ENCODE data around the gene NRP1. TPM values are rescaled to one million over a fixed set of nuclear protein-coding genes. Genes with fewer than 3 reads are reported as not detected.

NRP1 gene
- polyA plus RNA-seq, 3 donors = 1.1 to 1.7 (median 1.3) TPM

- Histone ChIP-seq H3K9ac (ENCODE audit: insufficient read depth, low read length, poor library complexity, severe bottlenecking) (no peak overlapping the region), H3K4me2 (replicated peaks; ENCODE audit: extremely low read depth, low read length, poor library complexity, severe bottlenecking) (no peak overlapping the region), H3K9me3 (replicated peaks in 1 of 2; ENCODE audit: control insufficient read depth in 1 of 2, insufficient read depth in 1 of 2, low read length in 2 of 2) (no peaks in the 10 kb centered on the region), H3K27ac (ENCODE audit: low read depth in 1 of 2, low read length in 2 of 2) (no peak overlapping the region), H3K27me3 (ENCODE audit: control insufficient read depth in 2 of 2, insufficient read depth in 2 of 2, low read length in 2 of 2) (no peaks in the 10 kb centered on the region), H2AFZ (ENCODE audit: insufficient read depth, low read depth, low read length, poor library complexity, severe bottlenecking) (no peak overlapping the region), H3K36me3 (replicated peaks in 1 of 2; ENCODE audit: control insufficient read depth in 1 of 2, insufficient read depth in 2 of 2, low read length in 2 of 2) (no peaks in the 10 kb centered on the region), H3K79me2 (ENCODE audit: insufficient read depth, low read length) (no peaks in the 10 kb centered on the region), H3K4me3 (replicated peaks in 1 of 3; ENCODE audit: low read depth in 2 of 3, low read length in 3 of 3) (no peak overlapping the region), H4K20me1 (ENCODE audit: insufficient read depth, low read length) (no peaks in the 10 kb centered on the region), H3K4me1 (ENCODE audit: control insufficient read depth in 1 of 2, insufficient read depth in 2 of 2, low read length in 2 of 2) (no peaks in the 10 kb centered on the region)
- 92% methylated on average over 7 of the region's 8 CpGs for WGBS (ENCODE audit: insufficient coverage)
- DNase-seq = no peak
- TF ChIP-seq, protein P1, sequence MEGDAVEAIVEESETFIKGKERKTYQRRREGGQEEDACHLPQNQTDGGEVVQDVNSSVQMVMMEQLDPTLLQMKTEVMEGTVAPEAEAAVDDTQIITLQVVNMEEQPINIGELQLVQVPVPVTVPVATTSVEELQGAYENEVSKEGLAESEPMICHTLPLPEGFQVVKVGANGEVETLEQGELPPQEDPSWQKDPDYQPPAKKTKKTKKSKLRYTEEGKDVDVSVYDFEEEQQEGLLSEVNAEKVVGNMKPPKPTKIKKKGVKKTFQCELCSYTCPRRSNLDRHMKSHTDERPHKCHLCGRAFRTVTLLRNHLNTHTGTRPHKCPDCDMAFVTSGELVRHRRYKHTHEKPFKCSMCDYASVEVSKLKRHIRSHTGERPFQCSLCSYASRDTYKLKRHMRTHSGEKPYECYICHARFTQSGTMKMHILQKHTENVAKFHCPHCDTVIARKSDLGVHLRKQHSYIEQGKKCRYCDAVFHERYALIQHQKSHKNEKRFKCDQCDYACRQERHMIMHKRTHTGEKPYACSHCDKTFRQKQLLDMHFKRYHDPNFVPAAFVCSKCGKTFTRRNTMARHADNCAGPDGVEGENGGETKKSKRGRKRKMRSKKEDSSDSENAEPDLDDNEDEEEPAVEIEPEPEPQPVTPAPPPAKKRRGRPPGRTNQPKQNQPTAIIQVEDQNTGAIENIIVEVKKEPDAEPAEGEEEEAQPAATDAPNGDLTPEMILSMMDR (IDR thresholded peaks at IDR 0.05) = no peak
- H3K36me3 Mint-ChIP-seq = no peaks in the 10 kb centered on the region
- no peak overlapping the region for H3K27ac Mint-ChIP-seq
- H3K4me3 Mint-ChIP-seq = no peak overlapping the region
- H3K27me3 Mint-ChIP-seq (ENCODE audit: low read depth in 3 of 3) = peaks cover 2% of the 10 kb centered on the region in 3 donors
- H3K9me3 Mint-ChIP-seq = peaks cover 0 to 12% (median 1%) of the 10 kb centered on the region in 7 donors
- H3K4me1 Mint-ChIP-seq = no peaks in the 10 kb centered on the region
- intact Hi-C loops (cut with micrococcal nuclease) = no loop called here
Measured at GRCh38 chr10:33145451-33146188, 188.8 kb downstream of the NRP1 start.

- H3K27ac ChIP-seq (ENCODE audit: low read depth in 1 of 2, low read length in 2 of 2) = no peak overlapping the region
- DNase-seq = no peak
- H4K20me1 ChIP-seq (ENCODE audit: insufficient read depth, low read length) = no peaks in the 10 kb centered on the region
- no peaks in the 10 kb centered on the region for H3K36me3 ChIP-seq (replicated peaks in 1 of 2; ENCODE audit: control insufficient read depth in 1 of 2, insufficient read depth in 2 of 2, low read length in 2 of 2)
- H2AFZ ChIP-seq (ENCODE audit: insufficient read depth, low read depth, low read length, poor library complexity, severe bottlenecking) = no peak overlapping the region
- intact Hi-C loops (cut with micrococcal nuclease) = no loop called here
- H3K9ac ChIP-seq (ENCODE audit: insufficient read depth, low read length, poor library complexity, severe bottlenecking) = no peak overlapping the region
- H3K4me1 ChIP-seq (ENCODE audit: control insufficient read depth in 1 of 2, insufficient read depth in 2 of 2, low read length in 2 of 2) = no peaks in the 10 kb centered on the region
- no peaks in the 10 kb centered on the region for H3K9me3 ChIP-seq (replicated peaks in 1 of 2; ENCODE audit: control insufficient read depth in 1 of 2, insufficient read depth in 1 of 2, low read length in 2 of 2)
- Mint-ChIP-seq H3K4me3 (no peak overlapping the region), H3K36me3 (no peaks in the 10 kb centered on the region), H3K27me3 (ENCODE audit: low read depth in 3 of 3) (peaks cover 0 to 2% (median 2%) of the 10 kb centered on the region in 3 donors), H3K27ac (no peak overlapping the region), H3K9me3 (peaks cover 0 to 9% (median 1%) of the 10 kb centered on the region in 7 donors), H3K4me1 (no peaks in the 10 kb centered on the region)
- no peak overlapping the region for H3K4me3 ChIP-seq (replicated peaks in 1 of 3; ENCODE audit: low read depth in 2 of 3, low read length in 3 of 3)
- no peak overlapping the region for H3K4me2 ChIP-seq (replicated peaks; ENCODE audit: extremely low read depth, low read length, poor library complexity, severe bottlenecking)
- H3K79me2 ChIP-seq (ENCODE audit: insufficient read depth, low read length) = no peaks in the 10 kb centered on the region
- WGBS (ENCODE audit: insufficient coverage) = 73% methylated on average over 3 of the region's 5 CpGs
- TF ChIP-seq, protein P1 (IDR thresholded peaks at IDR 0.05) = no peak
- no peaks in the 10 kb centered on the region for H3K27me3 ChIP-seq (ENCODE audit: control insufficient read depth in 2 of 2, insufficient read depth in 2 of 2, low read length in 2 of 2)
Measured at GRCh38 chr10:33143160-33143728, 191.2 kb downstream of the NRP1 start.
